ENCODE measurements around the gene CAPN2.

GRCh38 chr1:223756806-223757700 is 44.7 kb downstream of the CAPN2 start:
- TF ChIP-seq CTCF (IDR thresholded peaks at IDR 0.05) (no peak), EZH2 (IDR thresholded peaks at IDR 0.05; ENCODE audit: borderline replicate concordance, insufficient read depth, low read depth, low read length, poor library complexity, severe bottlenecking) (no peak)
